Natural killer cell (primary cell): Measurements from ENCODE around the gene TSC1. TPM values are rescaled to one million over a fixed set of nuclear protein-coding genes. Genes with fewer than 3 reads are reported as not detected.

Source experiments
- ATAC-seq, 3 donors: fragments of 150-1000 bp in 2 of 3; fragments of 200-7000 bp in 1 of 3; cut with Tn5 transposase; 1 replicate in 1 of 3; 2 replicates in 2 of 3; pipeline ENCODE4 v1.10.0; 2021; ENCODE audit warnings: mild to moderate bottlenecking in 2 of 3, moderate library complexity in 2 of 3
- DNase-seq, 2 donors: peaks; one replicate each; pipeline versions ENCODE4 v3.0.0 to v3.0.0-alpha.2; 2013 to 2021; ENCODE audit warnings: mixed read lengths in 1 of 2
- H3K27ac ChIP-seq: one replicate; pipeline ENCODE4 v1.5.1; 2013; ENCODE audit warnings: mild to moderate bottlenecking, low read length
- H3K27me3 ChIP-seq: one replicate; pipeline ENCODE4 v1.6.1; 2013; ENCODE audit warnings: low read length; ENCODE audit not compliant: control insufficient read depth, insufficient read depth
- H3K36me3 ChIP-seq: one replicate; pipeline ENCODE4 v1.6.1; 2013; ENCODE audit warnings: low read length; ENCODE audit not compliant: control insufficient read depth, insufficient read depth
- H3K4me1 ChIP-seq: one replicate; pipeline ENCODE4 v1.6.1; 2013; ENCODE audit warnings: low read length; ENCODE audit not compliant: control insufficient read depth, insufficient read depth
- H3K4me3 ChIP-seq: one replicate; pipeline ENCODE4 v1.5.1; 2013; ENCODE audit warnings: low read length
- H3K9me3 ChIP-seq: one replicate; pipeline ENCODE4 v1.6.1; 2013; ENCODE audit warnings: low read length; ENCODE audit not compliant: control insufficient read depth, insufficient read depth
- H3K27ac Mint-ChIP-seq, 2 donors: one replicate each; pipeline ENCODE4 v1.8.0; 2022; ENCODE audit warnings: mild to moderate bottlenecking in 2 of 2, mixed read lengths in 2 of 2, moderate library complexity in 1 of 2
- H3K27me3 Mint-ChIP-seq, 2 donors: one replicate each; pipeline ENCODE4 v1.8.0; 2022; ENCODE audit warnings: low read depth in 2 of 2, mixed read lengths in 2 of 2
- H3K36me3 Mint-ChIP-seq: one replicate; pipeline ENCODE4 v1.8.0; 2022; ENCODE audit warnings: mixed read lengths
- H3K4me1 Mint-ChIP-seq, 2 donors: one replicate each; pipeline ENCODE4 v1.8.0; 2022; ENCODE audit warnings: mixed read lengths in 2 of 2
- H3K4me3 Mint-ChIP-seq: one replicate; pipeline ENCODE4 v1.8.0; 2022; ENCODE audit warnings: mild to moderate bottlenecking, moderate library complexity, mixed read lengths
- H3K9me3 Mint-ChIP-seq, 2 donors: one replicate each; pipeline ENCODE4 v1.8.0; 2022; ENCODE audit warnings: mixed read lengths in 2 of 2
- CTCF ChIP-seq: fragments of 200-600 bp; IDR thresholded peaks from one replicate; pipeline ENCODE4 v1.8.0; 2022; ENCODE audit warnings: antibody characterized with exemption
- WGBS: methylation state at CpG from one replicate; pipeline ENCODE4 v1.1.7; 2013; ENCODE audit warnings: missing lambda C conversion rate; ENCODE audit not compliant: insufficient coverage; 5-methylcytosine and 5-hydroxymethylcytosine counted together
- intact Hi-C: fragments of 100-400 bp; cut with micrococcal nuclease; formaldehyde crosslinking; loops from one replicate; pipeline ENCODE4 v1.14.2; 2022
- total RNA-seq, 4 donors: library from RNA; stranded (reverse); fragments of 120-200 nt in 1 of 4; gene quantifications; one replicate each; pipeline versions ENCODE4 v1.2.3 to v1.2.4, GENCODE V29; 2013 to 2022

Gene TSC1
- total RNA-seq, 3 donors from 2014 or later (not counting 1 experiment from before 2014, with no cell fraction given), result 58.0 to 73.5 (median 63.3) TPM

GRCh38 chr9:132864691-132865090 is 79.7 kb downstream of the TSC1 start:
- Histone ChIP-seq H3K4me3 (no peak overlapping the region), H3K9me3 (no peaks in the 10 kb centered on the region), H3K36me3 (no peaks in the 10 kb centered on the region), H3K4me1 (no peaks in the 10 kb centered on the region), H3K27me3 (no peaks in the 10 kb centered on the region), H3K27ac (no peak overlapping the region)
- Mint-ChIP-seq H3K27me3 (no peaks in the 10 kb centered on the region), H3K9me3 (no peaks in the 10 kb centered on the region), H3K27ac (no peak overlapping the region), H3K4me3 (no peak overlapping the region), H3K36me3 (no peaks in the 10 kb centered on the region), H3K4me1 (no peaks in the 10 kb centered on the region)
- no peak for TF ChIP-seq CTCF
- intact Hi-C loops, result no loop called here
- DNase-seq, result no peak
- WGBS, result 74% methylated on average over 8 of the region's 8 CpGs
- ATAC-seq, result no peak

- 50% methylated on average over 2 of the region's 2 CpGs for WGBS
- intact Hi-C loops, result no loop called here
- no peaks in the 10 kb centered on the region for H3K4me1 Mint-ChIP-seq
These were observed 80.1 kb downstream of the TSC1 start for GRCh38 chr9:132864277-132864676.

GRCh38 chr9:132863096-132863495 is 81.3 kb downstream of the TSC1 start:
- H3K27me3 ChIP-seq, result no peaks in the 10 kb centered on the region
- ATAC-seq, result no peak
- Mint-ChIP-seq H3K36me3 (no peaks in the 10 kb centered on the region), H3K4me3 (no peak overlapping the region), H3K27me3 (no peaks in the 10 kb centered on the region), H3K4me1 (no peaks in the 10 kb centered on the region), H3K9me3 (no peaks in the 10 kb centered on the region), H3K27ac (no peak overlapping the region)
- no peaks in the 10 kb centered on the region for H3K4me1 ChIP-seq
- no peak for DNase-seq
- H3K27ac ChIP-seq, result no peak overlapping the region
- H3K36me3 ChIP-seq, result no peaks in the 10 kb centered on the region
- H3K9me3 ChIP-seq, result no peaks in the 10 kb centered on the region
- TF ChIP-seq CTCF, result no peak
- intact Hi-C loops, result no loop called here
- H3K4me3 ChIP-seq, result no peak overlapping the region
- WGBS, result 83% methylated on average over 12 of the region's 12 CpGs

More at GRCh38 chr9:132864277-132864676, 80.1 kb downstream of the TSC1 start:
- Mint-ChIP-seq H3K27ac (no peak overlapping the region), H3K36me3 (no peaks in the 10 kb centered on the region), H3K4me3 (no peak overlapping the region), H3K9me3 (no peaks in the 10 kb centered on the region), H3K27me3 (no peaks in the 10 kb centered on the region)
- TF ChIP-seq CTCF, result no peak
- no peaks in the 10 kb centered on the region for H3K9me3 ChIP-seq
- no peaks in the 10 kb centered on the region for H3K4me1 ChIP-seq
- H3K4me3 ChIP-seq, result no peak overlapping the region
- no peak for ATAC-seq
- no peak overlapping the region for H3K27ac ChIP-seq
- H3K36me3 ChIP-seq, result no peaks in the 10 kb centered on the region
- DNase-seq, result no peak
- no peaks in the 10 kb centered on the region for H3K27me3 ChIP-seq

- Histone ChIP-seq H3K27me3 (no peaks in the 10 kb centered on the region), H3K36me3 (no peaks in the 10 kb centered on the region), H3K27ac (no peak overlapping the region), H3K9me3 (no peaks in the 10 kb centered on the region), H3K4me3 (no peak overlapping the region), H3K4me1 (no peaks in the 10 kb centered on the region)
- H3K4me1 Mint-ChIP-seq, result no peaks in the 10 kb centered on the region
- intact Hi-C loops, result no loop called here
- ATAC-seq (no peak), DNase-seq (no peak)
- H3K36me3 Mint-ChIP-seq, result no peaks in the 10 kb centered on the region
- no peaks in the 10 kb centered on the region for H3K9me3 Mint-ChIP-seq
- no peak overlapping the region for H3K4me3 Mint-ChIP-seq
- H3K27me3 Mint-ChIP-seq, result no peaks in the 10 kb centered on the region
- no peak for TF ChIP-seq CTCF
- H3K27ac Mint-ChIP-seq, result no peak overlapping the region
- 47% methylated on average over 6 of the region's 6 CpGs for WGBS
These were observed 81.9 kb downstream of the TSC1 start for GRCh38 chr9:132862533-132862932.
